NOMO-1 treated with DMSO at 0.1 percent for 48 hours (cell line): ENCODE data around the gene SYCE3.

Source experiments
- DNase-seq: peaks from one replicate; lab custom pipeline; 2025; ENCODE audit not compliant: unreplicated experiment; lab: John Stamatoyannopoulos, UW

Gene SYCE3

DNA sequence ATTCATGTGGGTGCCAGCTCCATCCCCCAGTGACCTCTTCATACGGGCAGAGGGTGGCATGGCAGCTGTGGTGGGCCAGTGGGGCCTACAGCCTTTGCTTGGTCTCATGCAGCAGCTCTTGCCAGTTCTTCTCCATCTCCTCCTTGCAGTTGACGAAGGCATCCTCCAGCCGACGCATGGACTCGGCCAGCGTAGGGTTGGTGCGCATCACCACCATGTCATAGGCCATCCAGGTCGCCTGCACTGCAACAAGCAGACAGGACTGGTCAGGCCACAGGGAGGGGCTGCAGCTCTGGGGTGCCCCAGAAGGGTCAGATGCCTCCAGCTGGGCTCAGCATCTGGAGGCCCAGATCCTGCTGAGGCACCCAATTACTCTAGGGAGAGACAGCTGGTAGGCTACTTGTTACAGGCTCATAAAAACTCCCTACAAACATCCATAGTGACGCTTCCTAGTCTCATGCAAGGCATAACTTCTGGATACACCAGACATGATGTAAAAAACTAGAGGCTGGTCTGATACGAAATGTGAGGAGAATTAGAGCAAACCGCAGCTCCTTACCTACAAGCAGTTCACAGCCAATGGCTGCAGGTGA, 11.5 kb downstream of the SYCE3 start:
- DNase-seq, result no peak

DNA sequence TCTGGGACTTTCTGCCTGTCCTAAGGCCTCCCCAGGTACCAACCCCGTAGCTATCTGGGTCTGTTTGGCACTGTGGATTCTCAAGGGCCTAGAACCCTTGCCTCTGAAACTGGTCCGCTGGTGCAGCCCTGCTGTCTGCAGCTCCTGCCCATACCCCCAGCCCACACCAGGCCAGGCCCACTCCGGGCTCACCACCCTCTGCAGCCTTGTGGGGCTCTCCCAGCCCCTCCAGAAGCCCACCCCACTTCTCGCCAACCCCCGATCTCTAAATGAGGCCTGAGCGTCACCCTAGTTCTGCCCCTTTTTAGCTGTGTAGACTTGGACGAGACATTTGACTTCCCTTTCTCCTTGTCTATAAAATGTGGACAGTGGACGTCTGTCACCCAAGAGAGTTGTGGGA, 12.3 kb downstream of the SYCE3 start:
- no peak for DNase-seq

DNA sequence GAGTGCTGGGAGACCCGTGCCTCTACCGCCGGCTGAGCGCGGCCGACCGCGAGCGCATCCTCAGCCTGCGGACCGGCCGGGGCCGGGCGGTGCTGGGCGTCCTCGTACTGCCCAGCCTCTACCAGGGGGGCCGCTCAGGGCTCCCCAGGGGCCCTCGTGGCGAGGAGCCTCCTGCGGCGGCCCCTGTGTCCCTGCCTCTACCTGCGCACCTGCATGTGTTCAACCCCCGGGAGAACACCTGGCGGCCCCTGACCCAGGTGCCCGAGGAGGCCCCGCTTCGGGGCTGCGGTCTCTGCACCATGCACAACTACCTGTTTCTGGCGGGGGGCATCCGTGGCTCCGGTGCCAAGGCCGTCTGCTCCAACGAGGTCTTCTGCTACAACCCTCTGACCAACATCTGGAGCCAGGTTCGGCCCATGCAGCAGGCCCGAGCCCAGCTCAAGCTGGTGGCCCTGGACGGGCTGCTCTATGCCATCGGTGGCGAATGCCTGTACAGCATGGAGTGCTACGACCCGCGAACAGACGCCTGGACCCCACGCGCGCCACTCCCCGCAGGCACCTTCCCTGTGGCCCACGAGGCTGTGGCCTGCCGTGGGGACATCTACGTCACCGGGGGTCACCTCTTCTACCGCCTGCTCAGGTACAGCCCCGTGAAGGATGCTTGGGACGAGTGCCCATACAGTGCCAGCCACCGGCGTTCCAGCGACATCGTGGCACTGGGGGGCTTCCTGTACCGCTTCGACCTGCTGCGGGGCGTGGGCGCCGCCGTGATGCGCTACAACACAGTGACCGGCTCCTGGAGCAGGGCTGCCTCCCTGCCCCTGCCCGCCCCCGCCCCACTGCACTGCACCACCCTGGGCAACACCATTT, 13.6 kb downstream of the SYCE3 start:
- DNase-seq, result no peak

GRCh38 chr22:50548040-50548920, 14.4 kb downstream of the SYCE3 start:
- DNase-seq, result no peak

DNA sequence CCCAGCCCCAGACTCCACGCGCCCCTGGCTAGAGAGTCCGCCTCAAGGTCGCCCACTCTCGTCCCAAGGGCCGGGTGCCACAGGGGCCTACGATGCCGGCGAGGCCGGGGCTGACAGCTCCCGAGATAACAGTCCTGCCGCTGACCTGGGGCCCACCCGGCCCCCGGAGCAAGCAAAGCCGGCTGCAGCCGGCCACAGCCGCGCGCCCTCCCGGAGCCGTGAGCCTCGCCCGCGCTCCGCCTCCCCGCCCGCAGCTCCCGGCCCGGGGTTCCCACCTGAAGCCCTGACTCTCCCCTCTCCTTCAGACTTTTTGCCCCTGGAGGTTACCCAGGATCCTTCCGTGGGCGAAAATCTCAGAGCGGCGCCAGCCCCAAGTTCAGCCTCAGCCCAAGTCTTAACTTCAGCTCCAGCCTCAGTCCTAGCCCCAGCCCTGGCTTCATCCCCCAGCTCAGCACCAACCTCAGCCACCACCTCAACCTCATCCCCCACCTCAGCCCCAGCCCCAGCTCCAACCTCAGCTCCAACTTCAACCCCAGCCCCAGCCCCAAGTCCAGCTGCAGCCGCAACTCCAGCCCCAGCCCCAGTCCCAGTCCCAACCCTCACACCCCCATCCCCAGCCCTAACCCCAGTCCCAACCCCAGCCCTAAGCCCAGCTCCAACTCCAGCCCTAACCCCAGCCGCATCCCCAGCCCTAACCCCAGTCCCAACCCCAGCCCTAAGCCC, 15.3 kb downstream of the SYCE3 start:
- DNase-seq, result no peak

GRCh38 chr22:50546326-50547262, 16.1 kb downstream of the SYCE3 start:
- no peak for DNase-seq

DNA sequence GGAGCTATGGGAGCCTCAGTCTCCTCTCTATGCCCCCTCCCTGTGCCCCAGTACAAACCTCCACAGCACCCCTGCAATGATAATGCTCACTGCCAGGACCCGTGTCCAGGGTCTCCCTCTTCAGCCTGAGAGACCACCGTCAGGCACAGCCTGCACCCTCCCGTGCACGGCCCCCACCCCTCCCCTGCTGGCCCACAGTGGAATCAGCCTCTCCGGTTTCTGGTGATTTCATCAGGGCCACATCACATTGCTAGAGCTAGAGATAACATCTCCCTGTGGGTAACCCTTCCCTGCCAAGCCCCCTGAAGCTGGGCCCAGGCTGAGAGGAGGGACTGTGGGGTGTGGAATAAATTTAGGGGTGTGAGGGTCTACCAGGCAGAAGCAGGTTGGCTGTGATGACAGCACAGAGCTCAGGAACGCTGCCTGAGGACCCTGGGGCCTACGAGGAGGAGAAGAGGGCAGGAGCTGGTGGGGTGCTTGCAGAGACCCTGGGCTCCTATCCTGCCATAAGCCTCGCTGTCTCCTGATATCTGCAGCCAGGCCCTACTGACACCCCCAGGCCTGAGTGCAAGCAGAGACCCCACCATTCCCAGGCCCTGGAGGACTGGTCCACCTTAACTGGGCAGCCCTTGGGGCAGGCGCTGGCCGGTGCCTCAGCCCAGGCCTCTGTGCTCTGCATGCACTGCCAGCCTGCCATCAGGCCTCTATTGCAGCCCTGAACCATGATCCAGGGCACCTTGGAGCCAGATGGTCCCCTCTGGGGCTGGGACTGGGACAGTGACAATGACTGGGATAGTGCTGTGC, 17.0 kb downstream of the SYCE3 start, which contains the start of gene KLHDC7B:
Gene KLHDC7B (plus strand): TSS at position 378 of the 804 bp plus-strand sequence. CDS start 345 bp downstream, at position 723.
- no peak for DNase-seq

DNA sequence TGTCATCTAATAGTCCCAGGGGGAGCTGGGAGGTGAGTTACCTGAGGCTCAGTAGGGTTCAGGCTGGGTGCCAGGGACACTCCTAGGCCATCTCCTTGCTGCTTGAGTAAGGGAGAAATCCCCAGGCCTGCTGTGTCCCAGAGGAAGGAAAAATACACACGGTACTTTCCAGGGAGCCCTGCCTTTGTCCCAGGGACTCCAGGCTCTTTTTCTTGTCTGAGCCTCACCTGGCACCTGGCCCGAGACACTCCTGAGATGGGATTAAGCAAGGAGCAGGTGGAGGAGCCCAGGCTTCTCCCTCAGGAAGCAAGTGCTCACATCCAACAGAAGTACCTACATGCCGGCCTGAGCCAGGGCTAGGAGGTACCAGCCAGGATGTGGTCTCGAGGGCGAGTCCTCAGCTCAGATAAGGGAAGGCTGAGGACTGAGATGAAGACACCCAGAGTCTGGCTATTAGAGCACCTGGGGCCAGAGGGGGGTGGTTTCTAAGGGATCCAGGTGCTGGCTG, 17.9 kb downstream of the SYCE3 start:
- no peak for DNase-seq

DNA sequence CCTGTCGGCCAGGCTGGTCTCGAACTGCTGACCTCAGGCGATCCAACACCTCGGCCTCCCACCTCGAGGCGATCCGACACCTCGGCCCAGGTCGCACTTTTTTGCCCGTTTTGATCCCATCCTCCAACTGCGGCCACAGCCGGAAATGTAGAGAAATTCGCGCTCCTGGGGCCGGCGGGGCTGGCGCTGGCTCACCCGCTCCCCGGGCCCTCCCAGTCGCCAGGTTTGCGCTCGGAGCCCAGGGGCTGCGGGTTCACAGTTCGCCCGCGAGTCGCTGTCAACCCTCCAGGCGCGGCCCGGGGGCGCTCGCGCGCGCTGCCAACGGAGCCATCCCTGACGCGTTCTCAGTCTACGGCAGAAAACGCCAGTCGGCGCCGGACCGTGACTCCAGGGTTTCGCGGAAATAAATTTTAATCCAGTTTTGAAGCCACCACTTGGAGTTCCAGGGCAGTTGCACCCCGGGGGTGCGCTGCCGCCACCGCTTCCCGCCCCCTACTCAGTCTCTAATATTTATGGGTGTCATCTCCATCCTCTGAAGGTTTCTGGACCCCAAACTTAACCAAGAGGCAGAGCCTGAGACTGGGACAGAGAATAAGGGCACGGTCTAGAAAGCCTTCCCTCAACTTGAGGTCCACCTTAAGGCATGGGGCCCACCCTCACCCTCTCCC, 18.5 kb downstream of the SYCE3 start:
- peak; percentile 77 for DNase-seq

DNA sequence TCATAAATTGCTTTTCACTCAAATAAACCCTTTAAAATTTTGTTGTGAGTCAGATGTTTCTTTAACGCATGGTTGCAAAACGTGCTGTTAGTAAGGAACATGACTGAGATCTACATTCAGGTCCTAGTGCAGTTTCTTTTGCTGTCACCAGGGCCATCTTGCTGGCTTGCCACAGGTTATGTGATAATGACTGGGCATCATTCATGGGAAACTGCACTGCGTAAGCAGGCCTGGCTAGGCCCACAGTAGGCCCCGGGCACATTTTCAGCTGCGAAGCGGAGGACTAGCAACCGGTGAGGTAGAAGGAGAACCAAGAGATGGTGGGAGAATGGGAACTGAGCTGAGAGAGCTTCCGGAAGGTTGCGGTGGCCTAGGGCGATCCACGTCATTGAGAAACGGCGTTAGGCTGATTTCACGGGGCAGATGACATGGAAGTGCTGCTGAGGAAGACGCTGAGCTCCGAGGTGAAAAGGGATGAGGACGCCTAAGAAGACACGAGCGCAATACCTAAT, 20.2 kb downstream of the SYCE3 start:
- DNase-seq, result peak; percentile 91

DNA sequence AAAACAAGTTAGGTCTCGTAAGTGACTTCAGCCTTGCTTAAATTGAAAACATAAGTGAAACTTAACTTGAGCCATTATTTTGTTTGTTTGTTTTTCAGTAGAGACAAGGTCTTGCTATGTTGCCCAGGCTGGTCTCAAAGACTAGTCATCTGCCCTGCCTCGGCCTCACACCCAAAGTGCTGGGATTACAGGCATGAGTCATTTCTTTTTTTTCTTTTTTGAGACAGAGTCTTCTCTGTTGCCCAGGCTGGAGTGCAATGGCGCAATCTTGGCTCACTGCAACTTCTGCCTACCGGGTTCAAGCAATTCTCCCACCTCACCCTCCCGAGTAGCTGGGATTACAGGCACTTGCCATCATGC, 21.1 kb downstream of the SYCE3 start:
- peak; percentile 85 for DNase-seq

- DNase-seq, result no peak
Measured at GRCh38 chr22:50540381-50540780, 22.3 kb downstream of the SYCE3 start.

DNA sequence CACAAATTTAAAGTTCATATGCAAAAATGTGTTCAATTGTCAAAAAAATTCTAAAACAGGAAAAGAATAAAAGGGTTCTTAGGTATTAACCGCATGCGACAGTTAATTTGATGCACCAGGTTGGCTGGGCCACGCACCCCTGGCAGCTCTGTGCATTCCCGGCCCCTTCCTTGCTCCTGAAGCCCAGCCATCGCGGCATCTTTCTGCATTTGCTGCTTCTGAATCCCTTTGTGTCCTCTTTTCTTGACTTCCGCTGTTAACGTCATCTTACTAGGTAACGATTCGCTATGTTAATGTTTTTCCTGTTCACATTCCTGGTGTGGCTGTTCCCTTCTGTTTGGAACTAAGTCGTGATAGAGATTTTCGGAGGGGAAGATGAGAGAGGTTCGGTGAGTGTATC, 25.0 kb downstream of the SYCE3 start:
- DNase-seq, result no peak

DNA sequence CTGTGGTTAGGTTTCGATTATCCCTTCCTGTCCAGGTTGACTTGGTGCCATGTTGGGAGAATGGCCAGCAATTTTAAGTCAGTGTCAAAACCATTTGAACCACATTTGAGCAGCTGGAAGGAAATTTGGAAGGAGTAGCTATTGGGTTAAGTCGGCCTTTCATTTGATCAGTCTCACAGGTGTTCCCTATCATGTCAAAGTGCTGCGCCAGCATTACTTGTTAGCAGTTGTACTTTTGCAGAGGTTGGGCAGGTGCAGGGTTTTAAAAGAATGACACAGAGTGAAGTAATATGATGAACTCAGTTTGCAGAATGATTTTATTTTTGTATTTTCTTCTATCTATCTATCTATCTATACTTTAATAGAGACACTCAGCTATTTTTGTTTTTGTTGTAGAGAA, 26.5 kb downstream of the SYCE3 start:
- DNase-seq, result no peak

GRCh38 chr22:50535113-50535512, 27.6 kb downstream of the SYCE3 start:
- no peak for DNase-seq

DNA sequence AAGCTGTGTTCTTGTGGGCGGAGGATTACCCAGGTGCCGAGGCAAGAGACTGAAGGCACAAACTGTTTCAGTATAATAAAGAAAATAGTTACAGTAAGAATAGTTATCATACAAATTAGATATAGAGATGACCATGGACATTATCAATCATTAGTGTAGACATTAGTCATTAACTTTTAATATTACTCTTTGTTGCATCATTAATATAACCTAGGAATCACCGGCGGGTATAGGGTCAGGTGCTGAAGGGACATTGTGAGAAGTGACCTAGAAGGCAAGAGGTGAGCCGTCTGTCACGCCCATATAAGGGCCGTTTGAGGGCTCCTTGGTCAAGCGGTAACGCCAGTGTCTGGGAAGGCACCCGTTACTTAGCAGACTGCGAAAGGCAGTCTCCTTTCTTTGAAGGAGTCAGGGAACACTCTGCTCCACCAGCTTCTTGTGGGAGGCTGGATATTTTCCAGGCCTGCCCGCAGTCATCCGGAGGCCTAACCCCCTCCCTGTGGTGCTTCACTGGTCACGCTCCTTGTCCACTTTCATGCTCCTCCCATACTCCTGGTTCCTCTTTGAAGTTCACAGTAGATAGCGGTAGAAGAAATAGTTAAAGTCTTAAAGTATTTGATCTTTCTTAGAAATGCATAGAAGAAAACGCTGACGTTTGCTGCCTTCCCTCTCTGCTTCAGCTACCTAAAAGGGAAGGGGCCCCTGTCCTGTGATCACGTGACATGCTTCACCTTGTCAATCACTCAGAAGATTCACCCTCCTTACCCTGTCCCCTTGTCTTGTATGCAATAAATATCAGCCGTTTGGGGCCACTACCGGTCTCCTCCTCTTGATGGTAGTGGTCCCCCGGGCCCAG, 28.6 kb downstream of the SYCE3 start:
- peak; percentile 65 for DNase-seq
